Measurements from ENCODE around the gene SAP25. TPM values are rescaled to one million over a fixed set of nuclear protein-coding genes. Genes with fewer than 3 reads are reported as not detected.

SAP25 gene
- total and polyA plus RNA-seq, 2 of the 4 experiments (the other 2 are of a cell fraction): 1.8 TPM; not detected in 1

DNA sequence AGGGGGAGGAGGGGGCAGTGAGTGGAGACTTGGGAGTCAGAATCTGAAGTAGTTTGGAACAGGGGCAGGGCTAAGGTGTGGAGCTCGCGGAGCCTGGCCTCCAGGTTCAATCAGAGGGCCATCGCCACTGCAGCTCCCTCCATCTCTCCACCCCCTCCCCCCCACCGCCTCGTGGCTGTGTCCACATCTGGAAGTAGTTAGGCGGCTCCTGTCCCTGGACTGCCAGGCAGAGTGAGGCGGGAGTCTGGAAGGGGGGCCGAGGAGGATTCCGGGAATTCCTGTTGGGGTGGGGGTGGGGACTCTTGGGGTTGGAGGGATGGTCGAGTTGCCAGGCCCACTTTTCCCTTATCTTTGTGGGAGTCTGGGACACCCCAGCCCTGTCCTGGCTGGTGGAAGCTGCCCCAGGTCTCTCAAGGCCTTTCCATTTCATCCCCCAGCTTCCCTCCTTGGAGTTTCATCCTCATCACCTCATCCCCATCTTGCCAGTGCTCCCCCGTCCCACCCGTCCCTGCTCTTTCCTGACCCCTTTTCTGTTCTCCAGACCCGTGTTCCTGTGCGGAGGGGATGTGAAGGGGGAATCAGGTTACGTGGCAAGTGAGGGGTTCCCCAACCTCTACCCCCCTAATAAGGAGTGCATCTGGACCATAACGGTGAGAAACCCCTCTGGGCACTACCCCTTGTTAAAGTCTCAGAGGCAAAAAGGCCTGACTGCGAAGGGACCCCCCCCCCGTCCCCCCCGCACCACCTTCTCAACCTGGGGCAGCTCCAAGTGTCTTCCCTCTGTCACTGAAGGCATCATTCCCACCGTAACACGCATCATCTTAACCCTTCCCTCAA, 29.4 kb upstream of the SAP25 start:
- Histone ChIP-seq H2AK5ac (ENCODE audit: low read depth, low read length) (peak overlapping the region; percentile 100), H4K5ac (ENCODE audit: low read depth, low read length) (peak overlapping the region; percentile 95), H3K18ac (ENCODE audit: low read depth, low read length) (peak overlapping the region; percentile 98), H4K91ac (ENCODE audit: insufficient read depth, low read depth, low read length) (peak overlapping the region; percentile 99), H3K14ac (replicated peaks; ENCODE audit: low read depth, low read length) (peak overlapping the region; percentile 97), H3K9me3 (ENCODE audit: control insufficient read depth, insufficient read depth, low read length) (no peaks in the 10 kb centered on the region), H3K4me1 (ENCODE audit: control insufficient read depth, insufficient read depth, low read length) (peaks cover 9% of the 10 kb centered on the region), H4K8ac (ENCODE audit: low read depth in 2 of 2, low read length in 2 of 2) (peak overlapping the region; percentile 94 to 97), H3K79me1 (ENCODE audit: low read depth in 1 of 2, low read length in 2 of 2) (peaks cover 0 to 47% of the 10 kb centered on the region in 2 experiments; a peak in 2 of 4 replicates), H3K56ac (ENCODE audit: extremely low read depth, insufficient read depth, low read length) (peak overlapping the region; percentile 96), H2BK20ac (ENCODE audit: low read depth, low read length) (peak overlapping the region; percentile 96), H2AFZ (replicated peaks; ENCODE audit: low read length, poor library complexity) (peak overlapping the region; percentile 90), H3K23ac (ENCODE audit: low read depth, low read length) (peak overlapping the region; percentile 90), H3K4me2 (ENCODE audit: low read depth, low read length) (peak overlapping the region; percentile 91), H3K9me1 (ENCODE audit: insufficient read depth, low read length) (no peaks in the 10 kb centered on the region), H3K36me3 (ENCODE audit: control insufficient read depth, insufficient read depth, low read length) (peaks cover 29% of the 10 kb centered on the region), H3K9ac (ENCODE audit: low read depth, low read length) (peak overlapping the region; percentile 97), H2BK120ac (ENCODE audit: low read depth, low read length) (peak overlapping the region; percentile 98), H3K27ac (ENCODE audit: insufficient read depth, low read length) (peak overlapping the region; percentile 99), H3K27me3 (ENCODE audit: control insufficient read depth, insufficient read depth, low read length) (no peaks in the 10 kb centered on the region), H2BK15ac (ENCODE audit: low read depth, low read length) (peak overlapping the region; percentile 96; the same call in 2 of the 3 replicates), H2AK9ac (replicated peaks; ENCODE audit: low read depth, low read length, poor library complexity) (peak overlapping the region; percentile 97), H2BK5ac (ENCODE audit: low read depth, low read length, poor library complexity, severe bottlenecking) (peak overlapping the region; percentile 96), H3K4me3 (ENCODE audit: insufficient read depth, low read depth, low read length) (peak overlapping the region; percentile 69), H3K4ac (ENCODE audit: low read depth, low read length) (peak overlapping the region; percentile 100), H4K20me1 (ENCODE audit: insufficient read depth, low read length) (no peaks in the 10 kb centered on the region)
- intact Hi-C loops (cut with micrococcal nuclease): loop anchor here (1.0 to 5.0 kb wide), 3 partner anchors 17 to 89 kb away; partner anchors contain the start of genes FBXO24, GIGYF1, GNB2 and LRCH4
- CTCF ChIA-PET: interaction anchor here (0.6 to 1.1 kb wide), 3 partner anchors 14 to 473 kb away, joined by 3 to 4 read pairs (median 3); partner anchors contain the start of gene SLC12A9
- DNase-seq: peak; percentile 82
- POLR2A ChIA-PET (ENCODE audit: unreplicated experiment): interaction anchor here (0.5 to 1.1 kb wide), 6 partner anchors 12 to 455 kb away, joined by 3 to 13 read pairs (median 5); partner anchors contain the start of gene FBXO24
- in situ Hi-C loops (cut with MboI; ENCODE audit: low sequenced_read_pairs): no loop called here
- BruUV-seq (replicated peaks): no TSS peak
- ATAC-seq (ENCODE audit: low read depth): peak; percentile 59
- 0% methylated on average over 2 of the region's 21 CpGs; no CpG with 5 or more reads in 1 of the 2 experiments for WGBS, 2 experiments (ENCODE audit: extremely low coverage in 2 of 2, insufficient read length in 1 of 2)
- dilution Hi-C loops (cut with HindIII; ENCODE audit: low sequenced_read_pairs, unreplicated experiment): no loop called here
- no peak for TF ChIP-seq RFX5 (IDR thresholded peaks at IDR 0.05; ENCODE audit: low read depth, low read length)
- TF ChIP-seq MXI1 (IDR thresholded peaks at IDR 0.05; ENCODE audit: borderline replicate concordance, low read depth, low read length): peak; percentile 64; the same call in 1 of the 2 replicates
- no peak for TF ChIP-seq NFE2L2 (IDR thresholded peaks at IDR 0.05; ENCODE audit: low read depth, low read length)
- no peak for TF ChIP-seq CTCF (conservative IDR thresholded peaks at IDR 0.05; ENCODE audit: low read depth, low read length)
- no peak for TF ChIP-seq SMC3 (IDR thresholded peaks at IDR 0.05; ENCODE audit: low read depth, low read length)
- no peak for TF ChIP-seq RAD21 (IDR thresholded peaks at IDR 0.05; ENCODE audit: low read length)
- TF ChIP-seq CEBPB (IDR thresholded peaks at IDR 0.05; ENCODE audit: low read depth, low read length): no peak
- TF ChIP-seq, protein P1, sequence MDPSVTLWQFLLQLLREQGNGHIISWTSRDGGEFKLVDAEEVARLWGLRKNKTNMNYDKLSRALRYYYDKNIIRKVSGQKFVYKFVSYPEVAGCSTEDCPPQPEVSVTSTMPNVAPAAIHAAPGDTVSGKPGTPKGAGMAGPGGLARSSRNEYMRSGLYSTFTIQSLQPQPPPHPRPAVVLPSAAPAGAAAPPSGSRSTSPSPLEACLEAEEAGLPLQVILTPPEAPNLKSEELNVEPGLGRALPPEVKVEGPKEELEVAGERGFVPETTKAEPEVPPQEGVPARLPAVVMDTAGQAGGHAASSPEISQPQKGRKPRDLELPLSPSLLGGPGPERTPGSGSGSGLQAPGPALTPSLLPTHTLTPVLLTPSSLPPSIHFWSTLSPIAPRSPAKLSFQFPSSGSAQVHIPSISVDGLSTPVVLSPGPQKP (IDR thresholded peaks at IDR 0.05; ENCODE audit: borderline replicate concordance, low read depth, low read length): no peak
- no peak for TF ChIP-seq POLR2A (IDR thresholded peaks at IDR 0.05; ENCODE audit: low read depth, low read length)
- no peak for TF ChIP-seq BHLHE40 (IDR thresholded peaks at IDR 0.05; ENCODE audit: low read depth, low read length)
- TF ChIP-seq FOS (IDR thresholded peaks at IDR 0.05; ENCODE audit: low read depth, low read length): no peak
- peak; percentile 83; the same call in 1 of the 2 replicates for TF ChIP-seq MAZ (IDR thresholded peaks at IDR 0.05; ENCODE audit: borderline replicate concordance, low read depth, low read length)
- TF ChIP-seq MAFK (IDR thresholded peaks at IDR 0.05; ENCODE audit: low read depth, low read length): no peak
